Kidney tubule cell (primary cell): Measurements from ENCODE around the gene TENT5C.
A peak's percentile ranks its signal among the peaks of the same experiment; 100 is the strongest.

ENCODE experiments used
- DNase-seq: peaks from one replicate; pipeline ENCODE4 v3.0.0-alpha.2; 2018; ENCODE audit warnings: low spot score

TENT5C gene

DNA sequence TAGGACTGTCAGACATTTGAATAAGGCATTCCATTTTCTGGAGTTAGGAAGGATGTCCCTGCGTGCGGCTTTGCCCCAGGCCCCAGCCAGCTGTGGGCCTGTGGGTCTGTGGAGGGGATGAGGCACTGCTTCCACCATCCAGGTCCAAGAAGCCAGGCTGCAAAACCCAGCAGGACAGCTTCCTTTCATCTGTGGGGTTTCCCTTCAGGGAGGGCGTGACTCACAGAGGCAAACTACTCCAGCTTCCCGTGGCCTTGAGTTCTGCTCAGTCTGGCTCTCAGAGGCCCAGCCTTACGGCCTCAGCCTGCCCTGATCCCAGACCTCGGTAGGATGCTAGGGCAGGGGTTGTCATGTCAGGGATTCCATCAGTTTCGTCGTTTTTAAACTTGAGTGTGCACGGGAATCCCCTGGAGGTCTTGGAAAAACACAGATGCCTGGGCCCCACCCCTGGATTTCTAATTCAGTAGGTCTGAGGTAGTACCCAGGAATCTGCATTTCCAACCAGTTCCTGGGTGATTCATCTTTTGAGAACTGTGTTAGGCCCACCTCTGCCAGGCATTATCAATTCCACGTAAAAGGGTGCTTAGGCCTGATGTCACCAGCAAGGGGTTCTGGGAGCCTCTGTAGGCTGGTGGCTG lies 32.3 kb upstream of the TENT5C start:
- peak; percentile 26 for DNase-seq

- no peak for DNase-seq
Observed at GRCh38 chr1:117574161-117574835, 31.6 kb upstream of the TENT5C start.

- no peak for DNase-seq
Observed at GRCh38 chr1:117575586-117576225, 30.1 kb upstream of the TENT5C start.

- DNase-seq, result no peak
Observed at GRCh38 chr1:117576236-117576635, 29.6 kb upstream of the TENT5C start.

DNA sequence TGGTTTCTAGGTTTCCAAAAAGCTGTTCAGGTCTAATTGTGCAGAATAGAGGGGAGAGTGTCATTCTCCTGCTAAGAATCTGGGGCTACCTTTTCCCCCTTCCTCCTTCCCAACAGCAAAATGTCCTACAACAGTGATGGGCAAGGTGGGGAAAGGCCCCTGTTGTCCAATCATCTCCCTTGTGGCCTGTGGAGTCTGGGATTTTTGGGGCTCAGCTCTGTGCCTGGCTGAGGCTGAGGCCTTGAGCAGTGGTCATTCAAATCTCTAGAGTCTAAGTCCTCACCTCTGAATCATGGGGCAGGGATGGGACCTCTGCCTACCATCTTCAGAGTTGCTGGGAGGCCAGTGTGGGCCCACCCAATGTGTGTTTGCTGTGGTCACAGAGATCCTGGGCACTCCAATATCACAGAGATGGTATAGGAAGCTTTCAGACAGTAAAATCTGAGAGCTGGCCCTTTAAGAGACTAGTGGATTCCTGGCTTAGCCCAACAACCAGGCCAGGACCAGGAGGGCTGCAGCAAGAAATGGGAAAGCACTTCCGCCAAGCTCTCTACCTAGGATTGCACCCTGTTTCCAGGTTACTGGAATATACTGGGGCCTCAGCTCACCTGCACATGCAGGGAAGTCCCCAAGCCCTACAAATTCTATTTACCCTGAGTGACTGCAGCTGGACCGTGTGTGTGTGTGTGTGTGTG lies 28.5 kb upstream of the TENT5C start:
- no peak for DNase-seq

- no peak for DNase-seq
Observed at GRCh38 chr1:117578466-117578865, 27.4 kb upstream of the TENT5C start.

DNA sequence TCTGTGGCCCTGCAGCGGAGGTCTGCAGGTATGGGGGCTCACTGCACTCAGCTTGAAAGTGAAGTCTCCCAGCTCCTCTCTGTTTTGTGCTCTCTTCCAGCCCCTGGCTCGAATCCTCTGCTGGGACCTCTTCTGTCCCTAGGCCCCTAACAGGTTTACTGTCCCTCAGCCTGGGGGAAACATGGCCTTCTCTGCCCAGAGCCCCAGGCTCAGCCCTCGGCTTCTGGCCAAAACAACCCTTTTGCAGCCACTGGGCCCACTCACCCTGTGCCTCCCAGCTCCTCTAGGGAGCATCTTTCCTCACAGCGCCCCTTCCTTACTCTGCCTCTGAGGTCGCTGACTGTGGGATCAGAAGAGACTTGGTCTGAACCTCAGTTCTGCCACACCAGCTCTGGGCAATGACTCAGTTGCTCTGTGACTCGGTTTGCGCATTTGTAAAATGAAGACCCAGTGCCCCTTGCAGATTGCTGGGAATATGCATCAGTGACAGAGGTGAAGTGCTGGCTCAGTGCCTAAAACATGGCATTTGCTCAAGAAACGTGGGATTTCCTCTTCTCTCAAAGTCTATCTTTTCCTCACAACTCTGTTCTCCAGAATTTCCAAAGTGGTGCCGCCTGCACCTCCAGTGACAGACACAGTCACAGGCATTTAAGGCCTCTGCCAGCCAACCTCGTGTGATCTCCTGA lies 26.5 kb upstream of the TENT5C start:
- no peak for DNase-seq

DNA sequence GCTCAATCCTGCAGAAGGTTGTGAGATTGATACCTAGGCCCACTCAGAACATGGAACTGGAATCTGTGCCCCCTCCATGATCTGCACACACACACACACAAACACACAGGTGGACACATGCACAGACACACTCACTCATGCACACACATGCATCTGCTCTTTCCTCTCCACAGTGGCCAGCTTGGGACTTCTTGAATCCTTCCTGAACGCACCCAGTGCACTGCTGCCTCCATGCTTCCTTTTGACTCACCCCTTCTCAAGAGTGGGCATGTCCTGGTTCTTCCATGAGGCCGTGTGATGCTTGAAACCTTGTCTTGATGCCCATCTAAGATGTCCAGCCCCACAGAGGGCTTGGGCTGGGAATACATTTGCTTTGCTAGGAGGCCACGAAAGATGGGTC lies 25.4 kb upstream of the TENT5C start:
- DNase-seq, result no peak

GRCh38 chr1:117580882-117581281 lies 25.0 kb upstream of the TENT5C start:
- DNase-seq, result no peak

DNA sequence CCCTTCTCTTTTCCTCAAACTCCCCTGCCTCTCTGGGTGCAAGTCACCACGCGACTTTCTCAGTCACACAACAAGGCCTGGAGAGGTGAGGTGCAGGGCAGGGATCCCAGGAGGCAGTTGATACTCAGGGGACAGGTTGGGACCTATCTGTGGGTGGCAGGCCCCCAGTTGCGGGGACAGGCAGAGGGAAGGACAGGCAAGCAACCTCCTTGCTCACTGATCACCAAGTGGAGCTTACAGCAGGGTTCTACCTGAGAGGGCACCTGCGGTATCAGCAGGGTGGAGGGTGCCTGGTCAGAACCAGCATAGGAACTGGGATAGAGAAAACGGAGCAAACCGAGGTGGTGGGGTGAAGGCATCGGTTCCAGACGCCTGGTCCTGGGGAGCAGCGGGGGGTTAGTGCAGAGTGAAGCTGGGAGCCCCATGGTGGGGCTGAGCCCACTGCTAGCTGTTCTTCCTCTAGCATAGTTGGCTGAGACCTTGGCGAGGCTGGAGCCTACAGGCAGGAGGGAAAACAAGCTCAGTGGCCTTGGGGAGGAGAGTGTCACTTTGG lies 24.4 kb upstream of the TENT5C start:
- no peak for DNase-seq

- no peak for DNase-seq
Observed at GRCh38 chr1:117582451-117582850, 23.4 kb upstream of the TENT5C start.

DNA sequence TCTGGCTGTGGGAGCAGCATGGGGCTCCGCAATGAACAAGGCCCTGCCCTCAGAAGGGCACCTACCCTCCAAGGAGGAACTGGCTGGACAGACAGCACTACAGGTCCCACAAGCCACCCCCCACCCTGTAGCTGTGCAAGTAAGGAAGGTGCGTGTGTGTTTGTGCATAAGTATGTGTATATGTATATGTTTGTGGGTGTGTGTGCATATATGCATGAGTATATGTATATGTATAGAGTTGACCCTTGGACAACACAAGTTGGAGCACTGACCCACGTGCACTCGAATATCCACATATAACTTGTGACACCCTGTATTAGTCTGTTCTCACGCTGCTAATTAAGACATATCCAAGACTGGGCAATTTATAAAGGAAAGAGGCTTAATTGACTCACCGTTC lies 22.6 kb upstream of the TENT5C start:
- no peak for DNase-seq

GRCh38 chr1:117584181-117584580 lies 21.7 kb upstream of the TENT5C start:
- DNase-seq, result no peak

GRCh38 chr1:117585086-117585485 lies 20.8 kb upstream of the TENT5C start:
- no peak for DNase-seq

- DNase-seq, result no peak
Observed at GRCh38 chr1:117586337-117586736, 19.5 kb upstream of the TENT5C start.

DNA sequence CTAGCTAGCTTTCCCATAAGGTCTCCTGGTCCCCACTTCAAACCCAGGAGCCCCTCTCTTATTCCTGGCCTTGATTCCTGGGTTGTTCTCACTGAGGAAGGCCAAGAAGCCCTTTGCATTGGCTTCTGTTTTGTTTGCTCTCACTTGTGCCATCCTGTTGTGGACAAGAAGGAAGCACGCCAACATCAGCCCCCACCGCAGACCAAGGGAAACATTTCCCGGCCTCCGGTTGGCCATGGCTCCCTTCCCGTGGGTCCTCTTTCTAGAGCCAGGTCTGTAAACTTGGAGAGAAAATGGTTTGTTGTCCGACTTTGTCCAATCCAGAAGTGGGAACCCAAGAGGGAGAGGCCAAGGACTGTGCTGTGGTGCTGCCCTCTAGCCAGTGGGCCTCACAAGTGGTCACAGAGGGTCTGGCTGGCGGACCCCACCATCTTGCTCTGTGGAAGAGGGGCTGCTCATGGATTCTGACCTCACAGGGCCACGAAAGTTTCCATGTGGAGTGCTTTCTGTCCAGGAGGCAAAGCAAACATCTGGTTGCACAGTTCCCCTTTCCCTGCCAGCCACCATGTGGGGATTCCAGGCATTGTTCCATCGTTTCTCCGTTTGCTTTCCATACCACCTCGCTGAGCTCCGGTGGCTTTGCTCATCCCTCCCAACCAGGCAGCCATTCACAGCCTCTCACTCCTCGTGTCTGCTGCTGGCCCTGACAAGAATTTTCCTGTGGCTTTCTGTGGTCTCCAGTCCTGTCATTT lies 18.9 kb upstream of the TENT5C start:
- DNase-seq, result no peak

- no peak for DNase-seq
Observed at GRCh38 chr1:117587499-117588356, 18.1 kb upstream of the TENT5C start.

GRCh38 chr1:117589544-117589943 lies 16.3 kb upstream of the TENT5C start:
- DNase-seq, result no peak

DNA sequence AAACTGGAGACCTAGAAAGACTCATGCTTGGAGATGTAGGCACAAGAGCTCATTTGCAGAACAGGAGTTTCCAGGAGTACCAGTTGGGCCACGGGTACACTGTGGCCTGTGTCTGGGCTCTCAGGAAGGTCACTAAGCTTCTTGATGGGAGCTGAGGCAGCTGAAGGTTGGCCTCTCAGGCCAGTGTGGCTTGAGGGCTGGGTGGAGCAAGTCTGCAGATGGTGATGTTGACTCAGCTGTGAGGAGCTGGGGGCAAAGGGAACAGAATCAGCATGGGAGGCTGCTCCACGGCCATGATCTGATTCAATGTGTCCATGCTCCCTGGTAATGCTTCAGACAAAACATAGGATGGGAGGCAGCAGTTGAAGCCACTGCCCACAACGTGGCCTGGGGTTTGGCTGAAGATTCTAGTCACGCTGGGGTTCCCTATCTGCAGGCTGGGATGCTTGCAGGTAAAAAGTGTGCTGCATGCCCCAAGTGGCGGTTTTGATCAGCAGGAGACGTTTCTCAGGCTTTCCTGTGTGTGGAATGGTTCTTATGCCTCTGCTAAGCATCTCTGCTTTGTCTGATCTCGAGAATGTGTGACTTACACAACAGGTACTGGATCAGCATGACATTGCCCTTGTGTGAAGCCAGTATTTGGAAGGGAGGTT lies 15.4 kb upstream of the TENT5C start:
- DNase-seq, result no peak

GRCh38 chr1:117591252-117591651 lies 14.6 kb upstream of the TENT5C start:
- no peak for DNase-seq
